Stimulated activated naive B cell treated with anti-CD40 and anti-IgM and Interleukin-4, amounts not matched to agents 10 μg/mL and 1 μg/mL and 100 μg/mL, for 72 hours (primary cell): Measurements from ENCODE around the gene LMF1.
A peak's percentile ranks its signal among the peaks of the same experiment; 100 is the strongest.
"Not testable (repeated sequence)": the region's sequence is repeated elsewhere in the genome, so short reads cannot be mapped to it uniquely, and the experiment has no call there.

Experiments
- ATAC-seq, 2 donors: fragments of 150-1000 bp; cut with Tn5 transposase; replicated peaks; 2 replicates each; pipeline ENCODE4 v1.10.0; 2021; ENCODE audit warnings: moderate library complexity in 1 of 2
- DNase-seq: peaks from one replicate; pipeline ENCODE4 v3.0.0; 2021
- H3K27ac Mint-ChIP-seq: one replicate; pipeline ENCODE4 v1.8.0; 2022; ENCODE audit warnings: mild to moderate bottlenecking, mixed read lengths
- H3K27me3 Mint-ChIP-seq, 2 donors: one replicate each; pipeline ENCODE4 v1.8.0; 2022; ENCODE audit warnings: mixed read lengths in 2 of 2
- H3K36me3 Mint-ChIP-seq, 2 donors: one replicate each; pipeline ENCODE4 v1.8.0; 2022; ENCODE audit warnings: mixed read lengths in 2 of 2, mild to moderate bottlenecking in 1 of 2
- H3K4me1 Mint-ChIP-seq, 2 donors: one replicate each; pipeline ENCODE4 v1.8.0; 2022; ENCODE audit warnings: mixed read lengths in 2 of 2, mild to moderate bottlenecking in 1 of 2
- H3K4me3 Mint-ChIP-seq, 2 donors: one replicate each; pipeline ENCODE4 v1.8.0; 2022; ENCODE audit warnings: mild to moderate bottlenecking in 2 of 2, mixed read lengths in 2 of 2, moderate library complexity in 1 of 2
- H3K9me3 Mint-ChIP-seq, 2 donors: one replicate each; pipeline ENCODE4 v1.8.0; 2022; ENCODE audit warnings: mixed read lengths in 2 of 2, mild to moderate bottlenecking in 1 of 2

The LMF1 gene

GRCh38 chr16:860891-861290 is 109.9 kb downstream of the LMF1 start:
- Mint-ChIP-seq H3K4me3 (no peak overlapping the region), H3K9me3 (peaks cover 0 to 6% of the 10 kb centered on the region in 2 donors), H3K36me3 (peaks cover 10 to 11% of the 10 kb centered on the region in 2 donors), H3K27me3 (no peaks in the 10 kb centered on the region), H3K27ac (peak overlapping the region; percentile 4), H3K4me1 (peaks cover 4 to 10% of the 10 kb centered on the region in 2 donors)
- ATAC-seq (no peak), DNase-seq (no peak)

DNA sequence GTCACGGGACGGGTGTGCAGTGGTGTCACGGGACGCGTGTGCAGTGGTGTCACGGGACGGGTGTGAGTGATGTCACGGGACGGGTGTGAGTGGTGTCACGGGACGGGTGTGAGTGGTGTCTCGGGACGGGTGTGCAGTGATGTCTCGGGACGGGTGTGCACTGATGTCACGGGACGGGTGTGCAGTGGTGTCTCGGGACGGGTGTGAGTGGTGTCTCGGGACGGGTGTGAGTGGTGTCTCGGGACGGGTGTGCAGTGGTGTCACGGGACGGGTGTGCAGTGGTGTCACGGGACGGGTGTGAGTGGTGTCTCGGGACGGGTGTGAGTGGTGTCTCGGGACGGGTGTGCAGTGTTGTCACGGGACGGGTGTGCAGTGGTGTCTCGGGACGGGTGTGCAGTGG is 111.8 kb downstream of the LMF1 start:
- not testable (repeated sequence) for H3K9me3 Mint-ChIP-seq, H3K4me1 Mint-ChIP-seq, ATAC-seq, H3K4me3 Mint-ChIP-seq, DNase-seq, H3K27me3 Mint-ChIP-seq
- Mint-ChIP-seq H3K27ac (peak overlapping the region; percentile 37), H3K36me3 (peaks cover 8 to 11% of the 10 kb centered on the region in 2 donors)

DNA sequence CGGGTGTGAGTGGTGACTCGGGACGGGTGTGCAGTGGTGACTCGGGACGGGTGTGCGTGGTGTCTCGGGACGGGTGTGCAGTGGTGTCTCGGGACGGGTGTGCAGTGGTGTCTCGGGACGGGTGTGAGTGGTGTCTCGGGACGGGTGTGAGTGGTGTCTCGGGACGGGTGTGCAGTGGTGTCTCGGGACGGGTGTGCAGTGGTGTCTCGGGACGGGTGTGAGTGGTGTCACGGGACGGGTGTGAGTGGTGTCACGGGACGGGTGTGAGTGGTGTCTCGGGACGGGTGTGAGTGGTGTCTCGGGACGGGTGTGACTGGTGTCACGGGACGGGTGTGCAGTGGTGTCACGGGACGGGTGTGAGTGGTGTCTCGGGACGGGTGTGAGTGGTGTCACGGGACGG is 112.3 kb downstream of the LMF1 start:
- ATAC-seq, result not testable (repeated sequence)

GRCh38 chr16:856811-857210 is 114.0 kb downstream of the LMF1 start:
- H3K27me3 Mint-ChIP-seq, result no peaks in the 10 kb centered on the region
- H3K9me3 Mint-ChIP-seq, result peaks cover 0 to 3% of the 10 kb centered on the region in 2 donors
- peak overlapping the region; percentile 65 for H3K27ac Mint-ChIP-seq
- ATAC-seq (no peak), DNase-seq (no peak)
- H3K4me3 Mint-ChIP-seq, result no peak overlapping the region
- H3K4me1 Mint-ChIP-seq, result no peaks in the 10 kb centered on the region
- H3K36me3 Mint-ChIP-seq, result peaks cover 12 to 13% of the 10 kb centered on the region in 2 donors

More for the DNA sequence above, 112.3 kb downstream of the LMF1 start:
- DNase-seq, H3K9me3 Mint-ChIP-seq, H3K4me1 Mint-ChIP-seq, H3K27me3 Mint-ChIP-seq, H3K27ac Mint-ChIP-seq, H3K4me3 Mint-ChIP-seq: not testable (repeated sequence)
- peaks cover 12 to 15% of the 10 kb centered on the region in 2 donors for H3K36me3 Mint-ChIP-seq

GRCh38 chr16:856101-856500 is 114.7 kb downstream of the LMF1 start:
- H3K4me1 Mint-ChIP-seq, result no peaks in the 10 kb centered on the region
- no peak overlapping the region for H3K27ac Mint-ChIP-seq
- peaks cover 0 to 3% of the 10 kb centered on the region in 2 donors for H3K9me3 Mint-ChIP-seq
- DNase-seq (no peak), ATAC-seq (no peak)
- H3K36me3 Mint-ChIP-seq, result peaks cover 12% of the 10 kb centered on the region in 2 donors
- H3K4me3 Mint-ChIP-seq, result no peak overlapping the region
- H3K27me3 Mint-ChIP-seq, result no peaks in the 10 kb centered on the region

- Mint-ChIP-seq H3K36me3 (peaks cover 10 to 12% of the 10 kb centered on the region in 2 donors), H3K4me3 (no peak overlapping the region), H3K4me1 (no peaks in the 10 kb centered on the region), H3K27ac (no peak overlapping the region), H3K9me3 (peaks cover under 1 to 2% of the 10 kb centered on the region in 2 donors), H3K27me3 (no peaks in the 10 kb centered on the region)
- DNase-seq (no peak), ATAC-seq (no peak)
Observed at GRCh38 chr16:855471-855870, 115.3 kb downstream of the LMF1 start.

- no peak overlapping the region for H3K4me3 Mint-ChIP-seq
Observed at GRCh38 chr16:854808-855410, 115.9 kb downstream of the LMF1 start.

GRCh38 chr16:853981-854807 is 116.6 kb downstream of the LMF1 start:
- H3K27me3 Mint-ChIP-seq, result no peaks in the 10 kb centered on the region
- DNase-seq, result no peak
- H3K27ac Mint-ChIP-seq, result no peak overlapping the region
- no peak overlapping the region for H3K4me3 Mint-ChIP-seq
- peaks cover 3 to 7% of the 10 kb centered on the region in 2 donors for H3K9me3 Mint-ChIP-seq
- no peaks in the 10 kb centered on the region for H3K4me1 Mint-ChIP-seq
- H3K36me3 Mint-ChIP-seq, result peaks cover 8% of the 10 kb centered on the region in 2 donors
- no peak for ATAC-seq

More at GRCh38 chr16:854808-855410, 115.9 kb downstream of the LMF1 start:
- H3K27ac Mint-ChIP-seq, result no peak overlapping the region
- peaks cover 10 to 12% of the 10 kb centered on the region in 2 donors for H3K36me3 Mint-ChIP-seq
- no peaks in the 10 kb centered on the region for H3K4me1 Mint-ChIP-seq
- no peak for ATAC-seq
- H3K27me3 Mint-ChIP-seq, result no peaks in the 10 kb centered on the region
- peaks cover 3 to 7% of the 10 kb centered on the region in 2 donors for H3K9me3 Mint-ChIP-seq
- no peak for DNase-seq

GRCh38 chr16:853306-853705 is 117.5 kb downstream of the LMF1 start:
- no peaks in the 10 kb centered on the region for H3K27me3 Mint-ChIP-seq
- H3K36me3 Mint-ChIP-seq, result peaks cover 4 to 8% of the 10 kb centered on the region in 2 donors
- DNase-seq (no peak), ATAC-seq (no peak)
- no peak overlapping the region for H3K4me3 Mint-ChIP-seq
- peaks cover 3 to 7% of the 10 kb centered on the region in 2 donors for H3K9me3 Mint-ChIP-seq
- no peaks in the 10 kb centered on the region for H3K4me1 Mint-ChIP-seq
- H3K27ac Mint-ChIP-seq, result no peak overlapping the region

DNA sequence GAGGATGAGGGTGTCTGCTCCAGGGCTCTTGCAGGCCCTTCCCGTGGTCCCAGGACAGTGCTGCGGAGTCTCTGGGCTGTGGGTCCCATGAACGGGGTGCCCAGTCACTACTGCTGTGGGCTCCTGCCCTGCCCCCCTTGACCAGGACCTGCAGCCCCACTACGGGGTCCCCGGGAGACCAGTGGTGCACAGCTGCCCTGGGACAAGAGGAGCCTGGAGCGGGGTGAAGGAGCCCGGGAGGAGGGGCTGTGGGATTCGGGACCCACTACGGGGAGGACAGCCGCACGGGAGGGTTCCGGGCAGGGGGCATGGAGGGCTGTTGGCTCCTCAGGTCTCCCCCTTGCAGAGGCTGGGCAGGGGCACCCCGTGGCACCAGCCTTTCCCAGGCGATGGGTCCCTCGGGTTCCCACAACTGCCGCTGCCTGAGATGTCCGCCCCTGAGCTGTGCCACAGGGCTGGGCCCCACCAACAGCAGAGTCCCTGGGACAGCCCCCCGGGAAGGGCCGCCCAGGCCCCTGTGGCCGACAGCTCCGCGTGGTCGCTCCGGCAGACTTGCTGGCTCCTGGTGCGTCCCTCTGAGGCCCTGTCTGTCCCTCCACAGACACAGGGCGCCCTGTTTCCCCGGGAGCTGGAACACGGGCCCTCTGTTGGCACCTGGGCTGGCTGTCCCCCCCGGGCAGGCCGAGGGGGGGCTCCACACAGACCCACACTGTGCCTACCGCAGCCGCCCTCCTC is 118.2 kb downstream of the LMF1 start:
- Mint-ChIP-seq H3K27me3 (no peaks in the 10 kb centered on the region), H3K27ac (no peak overlapping the region), H3K36me3 (peaks cover 4 to 8% of the 10 kb centered on the region in 2 donors), H3K4me1 (no peaks in the 10 kb centered on the region), H3K4me3 (no peak overlapping the region), H3K9me3 (peaks cover 3 to 7% of the 10 kb centered on the region in 2 donors)
- ATAC-seq (no peak), DNase-seq (no peak)

- no peak for DNase-seq
- H3K27ac Mint-ChIP-seq, result no peak overlapping the region
- H3K9me3 Mint-ChIP-seq, result peaks cover 3 to 7% of the 10 kb centered on the region in 2 donors
- peaks cover 4 to 8% of the 10 kb centered on the region in 2 donors for H3K36me3 Mint-ChIP-seq
- H3K4me1 Mint-ChIP-seq, result no peaks in the 10 kb centered on the region
- ATAC-seq, result no peak
- no peak overlapping the region for H3K4me3 Mint-ChIP-seq
- H3K27me3 Mint-ChIP-seq, result no peaks in the 10 kb centered on the region
Observed at GRCh38 chr16:851871-852270, 118.9 kb downstream of the LMF1 start.

- Mint-ChIP-seq H3K27ac (no peak overlapping the region), H3K27me3 (no peaks in the 10 kb centered on the region), H3K36me3 (peaks cover 4 to 8% of the 10 kb centered on the region in 2 donors), H3K4me3 (no peak overlapping the region), H3K4me1 (no peaks in the 10 kb centered on the region), H3K9me3 (peaks cover 3 to 7% of the 10 kb centered on the region in 2 donors)
- no peak for ATAC-seq
- no peak for DNase-seq
Observed at GRCh38 chr16:851209-851810, 119.5 kb downstream of the LMF1 start.

DNA sequence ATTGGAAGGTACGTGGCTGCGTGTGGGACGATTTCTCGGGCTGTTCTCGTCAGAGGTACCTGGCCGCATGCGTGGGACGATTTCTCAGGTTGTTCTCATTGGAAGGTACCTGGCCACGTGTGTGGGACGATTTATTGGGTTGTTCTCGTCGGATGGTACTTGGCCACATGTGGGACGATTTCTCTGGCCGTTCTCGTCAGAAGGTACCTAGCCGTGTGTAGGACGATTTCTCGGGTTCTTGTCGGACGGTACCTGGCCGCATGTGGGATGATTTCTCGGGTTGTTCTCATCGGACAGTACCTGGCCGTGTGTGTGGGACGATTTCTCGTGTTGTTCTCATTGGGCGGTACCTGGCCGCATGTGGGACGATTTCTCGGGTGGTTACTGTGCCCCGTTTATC is 120.1 kb downstream of the LMF1 start:
- peaks cover 3 to 7% of the 10 kb centered on the region in 2 donors for H3K9me3 Mint-ChIP-seq
- no peaks in the 10 kb centered on the region for H3K27me3 Mint-ChIP-seq

More for the DNA sequence above, 120.1 kb downstream of the LMF1 start:
- Mint-ChIP-seq H3K27ac (peak overlapping the region; percentile 89), H3K4me1 (no peaks in the 10 kb centered on the region), H3K36me3 (peaks cover 4 to 6% of the 10 kb centered on the region in 2 donors), H3K4me3 (no peak overlapping the region)
- ATAC-seq (no peak), DNase-seq (no peak)
